Endodermal cell (in vitro differentiated cells): ENCODE measurements around the gene USHBP1. TPM values are rescaled to one million over a fixed set of nuclear protein-coding genes. Genes with fewer than 3 reads are reported as not detected.
A peak's percentile ranks its signal among the peaks of the same experiment; 100 is the strongest.

Experiments
- DNase-seq: peaks from one replicate; pipeline ENCODE4 v3.0.0-alpha.2; 2017
- H3K27ac ChIP-seq: 2 replicates; pipeline ENCODE4 v1.5.1; 2013; ENCODE audit warnings: mild to moderate bottlenecking, low read depth, low read length, moderate library complexity
- H3K27me3 ChIP-seq: 2 replicates; pipeline ENCODE4 v1.6.1; 2013; ENCODE audit warnings: mild to moderate bottlenecking, low read length, moderate library complexity; ENCODE audit not compliant: insufficient read depth, control insufficient read depth, poor library complexity, severe bottlenecking
- H3K36me3 ChIP-seq: 2 replicates; pipeline ENCODE4 v1.7.0; 2013; ENCODE audit warnings: mild to moderate bottlenecking, low read length, moderate library complexity; ENCODE audit not compliant: control insufficient read depth, insufficient read depth
- H3K4me1 ChIP-seq: one replicate; pipeline ENCODE4 v1.7.0; 2013; ENCODE audit warnings: low read length; ENCODE audit not compliant: control insufficient read depth, insufficient read depth
- H3K4me3 ChIP-seq: 2 replicates; pipeline ENCODE4 v1.5.1; 2013; ENCODE audit warnings: mild to moderate bottlenecking, low read length, moderate library complexity
- H3K9ac ChIP-seq: 2 replicates; pipeline ENCODE4 v1.6.1; 2013; ENCODE audit warnings: mild to moderate bottlenecking, low read length, moderate library complexity; ENCODE audit not compliant: poor library complexity, severe bottlenecking; ENCODE audit errors: extremely low read depth
- H3K9me3 ChIP-seq: 2 replicates; pipeline ENCODE4 v1.6.1; 2013; ENCODE audit warnings: mild to moderate bottlenecking, low read length, moderate library complexity; ENCODE audit not compliant: control insufficient read depth
- H3K27ac Mint-ChIP-seq: 2 replicates; pipeline ENCODE4 v1.8.0; 2020; ENCODE audit warnings: mixed read lengths
- H3K27me3 Mint-ChIP-seq: 2 replicates; pipeline ENCODE4 v1.8.0; 2021; ENCODE audit warnings: mild to moderate bottlenecking, mixed read lengths; ENCODE audit not compliant: insufficient read depth
- H3K36me3 Mint-ChIP-seq: 2 replicates; pipeline ENCODE4 v1.8.0; 2020; ENCODE audit warnings: low read depth, mixed read lengths
- H3K4me1 Mint-ChIP-seq: 2 replicates; pipeline ENCODE4 v1.8.0; 2020; ENCODE audit warnings: mixed read lengths
- H3K4me3 Mint-ChIP-seq: 2 replicates; pipeline ENCODE4 v1.8.0; 2020; ENCODE audit warnings: mild to moderate bottlenecking, moderate library complexity, mixed read lengths
- H3K9me3 Mint-ChIP-seq: 2 replicates; pipeline ENCODE4 v1.8.0; 2020; ENCODE audit warnings: mild to moderate bottlenecking, mixed read lengths
- WGBS, 2 experiments: methylation state at CpG; one replicate each; pipeline versions ENCODE4 v1.1.5 to v1.1.7; 2013; ENCODE audit warnings: missing lambda C conversion rate in 2 of 2, mixed read lengths in 1 of 2; ENCODE audit not compliant: insufficient coverage in 1 of 2, insufficient read length in 1 of 2; 5-methylcytosine and 5-hydroxymethylcytosine counted together
- total RNA-seq, 2 donors: library from RNA; stranded (reverse); fragmentation: NEBNext Ultra II Directional in 1 of 2; extraction: Animal tissue kit (Norgen Biotek cat#: 25700) in 1 of 2; gene quantifications; 2 replicates in 1 of 2; 3 replicates in 1 of 2; pipeline ENCODE4 v1.2.1, GENCODE V29; 2021
- TF ChIP-seq, protein P1 (sequence below): fragments of 200-600 bp; sonication (generic); conservative IDR thresholded peaks from 2 replicates; pipeline ENCODE4 v1.5.0; 2021; ENCODE audit warnings: antibody characterized with exemption, mild to moderate bottlenecking

Gene USHBP1
- total RNA-seq, 2 donors from 2014 or later = 3.8 to 6.2 TPM

DNA sequence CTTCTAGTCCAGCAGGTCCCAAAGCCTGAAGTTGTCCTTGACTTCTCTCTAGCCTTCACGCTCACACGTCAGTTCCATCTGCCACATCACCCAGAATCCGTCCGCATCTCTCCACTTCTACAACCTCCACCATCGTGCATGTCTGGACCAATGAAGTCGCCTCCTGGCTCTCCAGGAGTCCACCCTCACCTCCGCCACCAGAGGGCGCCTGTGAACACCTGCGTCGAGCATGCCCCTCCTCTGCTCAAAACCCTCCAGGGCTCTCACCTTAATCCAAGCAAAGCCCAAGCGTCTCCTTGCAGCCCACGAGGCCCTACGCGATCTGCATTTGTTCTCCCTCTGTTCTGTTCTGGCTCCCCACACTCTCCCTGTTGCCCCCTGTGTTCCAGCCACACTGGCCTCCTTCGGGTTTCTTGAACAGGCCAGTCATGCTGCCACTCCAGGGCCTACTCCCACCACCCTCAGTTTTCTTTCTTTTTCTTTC lies 3.7 kb downstream of the USHBP1 start:
- H3K4me1 ChIP-seq = no peaks in the 10 kb centered on the region
- Mint-ChIP-seq H3K27ac (peak overlapping the region; percentile 90), H3K36me3 (peaks cover 6% of the 10 kb centered on the region), H3K4me3 (no peak overlapping the region), H3K4me1 (peaks cover 6% of the 10 kb centered on the region), H3K27me3 (no peaks in the 10 kb centered on the region), H3K9me3 (no peaks in the 10 kb centered on the region)
- H3K9ac ChIP-seq = peak overlapping the region; percentile 22
- no peak overlapping the region for H3K4me3 ChIP-seq
- 13 to 22% methylated on average over 12 to 15 of the region's 15 CpGs for WGBS, 2 experiments
- no peak overlapping the region for H3K27ac ChIP-seq
- TF ChIP-seq, protein P1, sequence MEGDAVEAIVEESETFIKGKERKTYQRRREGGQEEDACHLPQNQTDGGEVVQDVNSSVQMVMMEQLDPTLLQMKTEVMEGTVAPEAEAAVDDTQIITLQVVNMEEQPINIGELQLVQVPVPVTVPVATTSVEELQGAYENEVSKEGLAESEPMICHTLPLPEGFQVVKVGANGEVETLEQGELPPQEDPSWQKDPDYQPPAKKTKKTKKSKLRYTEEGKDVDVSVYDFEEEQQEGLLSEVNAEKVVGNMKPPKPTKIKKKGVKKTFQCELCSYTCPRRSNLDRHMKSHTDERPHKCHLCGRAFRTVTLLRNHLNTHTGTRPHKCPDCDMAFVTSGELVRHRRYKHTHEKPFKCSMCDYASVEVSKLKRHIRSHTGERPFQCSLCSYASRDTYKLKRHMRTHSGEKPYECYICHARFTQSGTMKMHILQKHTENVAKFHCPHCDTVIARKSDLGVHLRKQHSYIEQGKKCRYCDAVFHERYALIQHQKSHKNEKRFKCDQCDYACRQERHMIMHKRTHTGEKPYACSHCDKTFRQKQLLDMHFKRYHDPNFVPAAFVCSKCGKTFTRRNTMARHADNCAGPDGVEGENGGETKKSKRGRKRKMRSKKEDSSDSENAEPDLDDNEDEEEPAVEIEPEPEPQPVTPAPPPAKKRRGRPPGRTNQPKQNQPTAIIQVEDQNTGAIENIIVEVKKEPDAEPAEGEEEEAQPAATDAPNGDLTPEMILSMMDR = peak; percentile 97
- no peaks in the 10 kb centered on the region for H3K9me3 ChIP-seq
- H3K27me3 ChIP-seq = no peaks in the 10 kb centered on the region
- peak; percentile 97 for DNase-seq
- no peaks in the 10 kb centered on the region for H3K36me3 ChIP-seq

DNA sequence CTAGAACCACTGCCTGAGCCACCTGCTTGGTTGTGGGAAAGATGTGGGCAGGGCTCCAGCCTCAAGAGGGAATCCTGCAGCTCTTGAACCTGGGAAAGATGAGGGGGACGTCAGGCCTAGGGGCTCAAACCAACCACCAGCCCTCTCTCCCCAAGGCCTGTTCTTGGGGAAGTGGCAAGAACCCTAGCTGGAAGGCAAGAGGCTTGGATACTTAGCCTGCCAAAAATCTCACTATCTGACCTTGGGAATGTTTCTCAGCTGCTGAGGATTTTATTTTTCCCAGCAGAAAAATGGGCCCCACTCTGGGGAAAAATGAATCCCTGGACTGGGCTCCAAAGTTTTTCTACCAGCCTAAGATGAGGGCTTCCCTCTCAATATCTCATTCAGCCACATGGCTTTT lies 4.6 kb downstream of the USHBP1 start:
- Histone ChIP-seq H3K9me3 (no peaks in the 10 kb centered on the region), H3K36me3 (no peaks in the 10 kb centered on the region), H3K27ac (no peak overlapping the region), H3K4me1 (no peaks in the 10 kb centered on the region), H3K27me3 (no peaks in the 10 kb centered on the region), H3K9ac (no peak overlapping the region), H3K4me3 (no peak overlapping the region)
- DNase-seq = no peak
- Mint-ChIP-seq H3K27me3 (no peaks in the 10 kb centered on the region), H3K4me1 (peaks cover 6% of the 10 kb centered on the region), H3K9me3 (no peaks in the 10 kb centered on the region), H3K4me3 (no peak overlapping the region), H3K36me3 (peaks cover 6% of the 10 kb centered on the region), H3K27ac (no peak overlapping the region)
- TF ChIP-seq, protein P1 = no peak
- 73% methylated on average over 1 of the region's 1 CpG; no CpG with 5 or more reads in 1 of the 2 experiments for WGBS, 2 experiments

DNA sequence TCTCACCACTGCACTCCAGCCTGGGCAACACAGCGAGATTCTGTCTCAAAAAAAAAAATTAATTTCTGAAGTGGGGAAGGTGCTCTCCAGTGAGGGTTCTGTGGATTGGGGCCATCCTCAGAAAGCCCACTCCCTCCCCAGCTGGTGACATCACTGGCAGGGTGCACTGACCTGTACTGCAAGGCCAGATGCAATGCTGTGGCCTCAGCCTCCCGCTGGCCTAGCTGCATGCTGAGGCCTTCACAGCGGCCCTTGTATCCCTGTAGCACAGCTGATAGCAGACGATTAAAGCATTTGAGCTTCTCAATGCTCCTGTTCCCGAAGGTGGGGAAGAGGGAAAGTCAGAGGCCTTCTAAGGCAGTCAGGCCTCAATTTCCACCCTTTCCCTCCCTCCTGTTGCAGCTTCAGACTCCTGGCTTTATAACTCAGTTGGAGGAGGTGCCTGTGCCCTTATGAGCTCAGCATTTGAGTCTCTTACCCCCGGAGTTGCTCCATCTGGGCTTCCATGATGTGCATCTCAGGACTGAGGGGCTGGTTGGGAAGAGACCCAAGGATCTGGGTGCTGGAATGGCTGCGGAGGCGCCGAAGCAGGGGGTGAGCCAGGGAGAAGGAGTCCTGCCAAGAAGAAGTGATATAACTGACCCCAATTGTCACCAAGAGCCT lies 5.3 kb downstream of the USHBP1 start:
- no peaks in the 10 kb centered on the region for H3K27me3 Mint-ChIP-seq
- no peak overlapping the region for H3K4me3 Mint-ChIP-seq
- Histone ChIP-seq H3K9me3 (no peaks in the 10 kb centered on the region), H3K27ac (no peak overlapping the region), H3K4me3 (no peak overlapping the region), H3K36me3 (no peaks in the 10 kb centered on the region), H3K4me1 (no peaks in the 10 kb centered on the region), H3K9ac (no peak overlapping the region), H3K27me3 (no peaks in the 10 kb centered on the region)
- no peaks in the 10 kb centered on the region for H3K9me3 Mint-ChIP-seq
- no peak overlapping the region for H3K27ac Mint-ChIP-seq
- DNase-seq = no peak
- 95 to 100% methylated on average over 4 to 9 of the region's 9 CpGs for WGBS, 2 experiments
- H3K4me1 Mint-ChIP-seq = no peaks in the 10 kb centered on the region
- H3K36me3 Mint-ChIP-seq = peaks cover 6% of the 10 kb centered on the region
- TF ChIP-seq, protein P1 = no peak
